Colon (tissue), 2 donors: ENCODE data around the gene UBAC2.
"Not testable (repeated sequence)": the region's sequence is repeated elsewhere in the genome, so short reads cannot be mapped to it uniquely, and the experiment has no call there.

ENCODE experiments used
- FAIRE-seq: peaks from 2 replicates; lab custom pipeline; 2012; peaks lifted over from hg19 to GRCh38; lab: Jason Lieb, UNC
- donor health status: control.
- donor health status: control.

UBAC2 gene

GRCh38 chr13:99380921-99381645 is 180.4 kb downstream of the UBAC2 start:
- FAIRE-seq: no peak

DNA sequence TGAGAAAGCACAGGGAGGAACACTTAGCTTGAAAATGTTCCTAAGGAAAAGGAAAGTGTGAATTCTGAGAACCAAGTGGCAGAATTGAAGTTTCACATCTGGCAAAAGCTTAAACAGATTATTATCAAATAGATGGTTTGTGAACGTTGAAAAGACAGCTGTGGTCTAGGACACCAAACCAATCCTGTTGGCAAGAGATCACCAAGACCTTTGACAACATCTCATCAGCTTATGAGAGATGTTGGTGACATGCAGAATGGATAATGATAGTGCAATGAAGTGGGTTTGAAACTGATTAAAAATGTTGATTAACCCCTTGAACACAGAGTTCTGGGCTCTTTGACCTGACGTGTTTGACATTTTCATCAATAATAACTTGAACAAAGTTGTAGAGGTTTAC is 181.1 kb downstream of the UBAC2 start:
- no peak for FAIRE-seq

- FAIRE-seq: no peak
These were observed 181.9 kb downstream of the UBAC2 start for GRCh38 chr13:99382428-99383133.

DNA sequence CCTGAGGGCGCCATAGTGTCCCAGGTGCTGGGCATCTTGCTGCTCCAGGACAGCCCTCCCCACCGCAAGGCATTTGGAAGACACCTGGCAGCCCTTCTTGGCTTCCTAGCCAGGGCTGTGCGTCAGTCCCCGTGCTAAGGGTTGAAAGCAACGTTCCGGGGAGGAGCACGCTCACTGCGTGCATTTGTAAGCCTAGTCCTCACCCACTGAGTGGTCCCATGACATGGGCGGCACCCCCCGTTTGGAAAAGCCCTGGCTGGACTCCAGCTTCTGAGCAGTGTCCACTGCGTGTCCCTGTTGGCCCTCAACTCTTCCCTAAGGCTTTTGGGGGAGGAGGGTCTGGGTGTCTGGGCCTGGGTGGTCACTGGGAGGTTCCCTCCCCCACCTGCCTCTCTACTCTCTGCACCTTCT is 182.9 kb downstream of the UBAC2 start:
- no peak for FAIRE-seq

GRCh38 chr13:99383946-99384345 is 183.3 kb downstream of the UBAC2 start:
- no peak for FAIRE-seq

DNA sequence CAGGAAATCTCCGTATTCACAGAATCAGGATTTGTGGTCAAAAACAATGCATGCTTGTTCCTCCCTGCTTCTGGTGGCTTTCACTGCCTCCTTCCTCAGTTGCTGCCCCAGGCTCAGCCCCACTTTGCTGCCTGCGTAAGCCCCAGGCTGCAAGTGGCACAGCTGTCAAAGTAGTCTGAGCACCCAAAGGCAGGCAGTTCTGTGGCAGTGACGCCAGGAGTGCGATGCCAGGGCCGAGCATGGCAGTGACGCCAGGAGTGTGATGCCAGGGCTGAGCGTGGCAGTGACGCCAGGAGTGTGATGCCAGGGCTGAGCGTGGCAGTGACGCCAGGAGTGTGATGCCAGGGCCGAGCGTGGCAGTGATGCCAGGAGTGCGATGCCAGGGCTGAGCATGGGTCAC is 183.8 kb downstream of the UBAC2 start:
- FAIRE-seq: no peak

DNA sequence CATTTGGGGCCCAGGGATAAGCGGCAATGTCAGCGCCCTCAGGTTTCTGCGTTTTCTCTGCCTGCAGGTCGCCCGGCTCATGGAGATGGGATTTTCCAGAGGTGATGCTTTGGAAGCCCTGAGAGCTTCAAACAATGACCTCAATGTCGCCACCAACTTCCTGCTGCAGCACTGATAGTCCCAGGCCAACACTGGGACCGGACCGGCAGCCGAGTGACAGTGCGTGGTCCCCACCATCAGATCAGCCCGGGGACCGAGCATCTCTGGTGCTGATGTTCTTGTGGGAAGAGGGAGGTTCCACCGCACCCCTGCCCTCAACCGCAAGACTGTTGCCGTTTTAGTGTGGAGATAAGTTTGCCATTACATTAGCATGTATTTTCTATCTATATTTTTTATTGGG is 184.5 kb downstream of the UBAC2 start:
- no peak for FAIRE-seq

DNA sequence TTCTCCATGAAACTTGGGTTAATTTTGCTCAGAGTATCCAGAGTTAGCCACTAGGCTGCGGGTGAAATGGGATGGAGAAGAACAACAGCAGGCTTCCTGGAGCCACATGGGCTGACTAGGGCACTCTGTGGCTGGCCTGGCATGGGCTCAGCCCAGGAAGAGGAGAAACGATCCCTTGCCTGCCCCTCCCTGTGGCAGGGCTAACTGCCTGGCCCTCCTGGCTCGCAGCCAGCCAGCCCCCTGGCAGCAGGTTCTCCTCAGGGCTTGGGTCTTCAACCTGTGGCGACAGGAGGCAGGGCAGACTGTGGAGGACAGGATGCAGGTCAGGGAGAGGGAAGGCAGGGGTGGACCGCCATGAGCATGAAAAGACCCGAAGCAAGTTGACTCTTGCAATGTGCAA is 185.3 kb downstream of the UBAC2 start:
- no peak for FAIRE-seq

DNA sequence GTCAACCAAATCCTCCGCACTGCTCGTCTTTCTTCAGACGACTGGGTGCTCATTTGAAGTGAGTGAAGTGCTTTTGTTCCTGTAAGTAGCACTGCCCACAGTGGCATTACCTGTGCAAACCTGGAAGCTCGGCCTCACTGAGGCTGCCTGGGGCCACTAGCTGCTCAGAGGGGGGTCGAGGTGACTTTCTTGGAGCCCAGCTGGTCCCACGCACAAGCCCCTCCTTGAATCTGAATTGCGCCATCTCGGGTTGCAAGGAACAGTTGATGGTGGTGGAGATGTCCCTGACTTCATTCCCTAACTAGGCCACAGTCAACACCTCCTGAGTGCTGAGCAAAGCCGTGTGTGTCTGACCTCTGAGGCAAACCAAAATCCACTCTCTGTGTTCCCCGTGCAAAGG is 185.8 kb downstream of the UBAC2 start:
- no peak for FAIRE-seq

DNA sequence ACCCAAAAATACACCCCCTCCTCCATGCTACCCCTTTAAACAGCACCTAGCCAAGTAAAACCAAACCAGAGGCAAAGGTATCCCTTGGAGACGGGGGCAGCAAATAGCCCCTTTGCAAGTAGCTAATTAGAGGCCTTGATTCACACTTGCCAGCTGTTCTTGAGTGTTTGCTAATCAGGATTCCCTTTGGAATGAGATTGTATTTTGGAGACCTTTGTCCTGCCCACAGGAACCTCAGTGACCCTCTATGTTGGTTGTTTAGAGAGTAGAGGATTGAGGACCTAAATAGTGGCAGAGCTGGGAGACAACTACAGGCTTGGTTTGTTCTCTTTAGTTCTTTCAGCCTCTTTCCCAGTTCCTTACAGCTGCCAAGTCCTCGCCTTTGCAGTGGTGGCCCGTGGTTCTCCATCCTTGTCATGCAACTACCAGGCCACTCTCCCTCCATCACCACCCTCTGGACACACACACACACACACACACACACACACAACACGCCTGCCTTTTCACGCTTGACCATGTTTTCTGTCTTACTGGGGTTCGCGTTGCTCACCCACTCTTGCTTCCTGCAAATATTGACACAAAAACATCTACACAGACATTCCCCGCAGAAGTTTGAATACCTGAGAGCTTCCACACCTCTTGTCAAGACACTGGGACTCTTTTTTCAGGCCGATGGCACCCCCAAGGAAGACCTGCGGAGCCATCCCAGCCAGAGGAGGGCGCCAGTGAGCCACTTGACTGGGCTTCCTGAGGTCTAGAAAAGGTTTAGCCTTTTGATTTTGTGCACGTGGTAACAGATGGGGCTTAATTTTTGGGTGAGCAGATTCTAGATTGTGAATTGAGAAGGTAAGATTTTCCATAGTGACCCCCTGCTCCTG is 186.5 kb downstream of the UBAC2 start:
- no peak for FAIRE-seq

DNA sequence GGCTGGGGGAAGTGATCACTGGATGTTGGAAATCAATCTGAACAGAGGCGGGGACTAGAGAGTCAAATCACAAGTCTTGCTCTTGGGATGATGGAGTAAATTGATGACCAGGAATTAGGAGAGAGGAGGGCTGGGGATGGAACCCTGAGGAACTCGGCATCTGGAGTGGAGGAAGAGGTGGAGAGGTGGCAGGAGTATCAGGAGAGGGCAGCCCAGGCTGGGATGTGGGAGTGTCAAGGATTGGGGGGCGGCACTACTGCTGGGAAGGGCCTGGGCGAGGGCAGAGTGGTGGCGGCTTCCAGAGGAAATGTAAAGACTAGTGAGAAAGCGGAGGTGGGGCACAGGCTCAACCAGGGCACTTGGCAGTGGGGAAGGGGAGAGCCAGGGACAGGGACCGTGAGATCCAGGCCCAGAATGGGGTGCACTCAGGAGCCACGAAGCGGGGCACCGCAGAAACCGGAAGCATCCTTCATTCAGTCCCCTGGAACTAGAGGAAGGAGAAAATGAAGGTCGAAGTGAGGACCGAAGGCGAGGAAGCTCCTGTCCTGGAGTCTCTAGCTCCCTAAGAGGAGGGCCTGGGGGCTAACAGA is 187.8 kb downstream of the UBAC2 start:
- FAIRE-seq: no peak

GRCh38 chr13:99389094-99389493 is 188.4 kb downstream of the UBAC2 start:
- FAIRE-seq: not testable (repeated sequence)

DNA sequence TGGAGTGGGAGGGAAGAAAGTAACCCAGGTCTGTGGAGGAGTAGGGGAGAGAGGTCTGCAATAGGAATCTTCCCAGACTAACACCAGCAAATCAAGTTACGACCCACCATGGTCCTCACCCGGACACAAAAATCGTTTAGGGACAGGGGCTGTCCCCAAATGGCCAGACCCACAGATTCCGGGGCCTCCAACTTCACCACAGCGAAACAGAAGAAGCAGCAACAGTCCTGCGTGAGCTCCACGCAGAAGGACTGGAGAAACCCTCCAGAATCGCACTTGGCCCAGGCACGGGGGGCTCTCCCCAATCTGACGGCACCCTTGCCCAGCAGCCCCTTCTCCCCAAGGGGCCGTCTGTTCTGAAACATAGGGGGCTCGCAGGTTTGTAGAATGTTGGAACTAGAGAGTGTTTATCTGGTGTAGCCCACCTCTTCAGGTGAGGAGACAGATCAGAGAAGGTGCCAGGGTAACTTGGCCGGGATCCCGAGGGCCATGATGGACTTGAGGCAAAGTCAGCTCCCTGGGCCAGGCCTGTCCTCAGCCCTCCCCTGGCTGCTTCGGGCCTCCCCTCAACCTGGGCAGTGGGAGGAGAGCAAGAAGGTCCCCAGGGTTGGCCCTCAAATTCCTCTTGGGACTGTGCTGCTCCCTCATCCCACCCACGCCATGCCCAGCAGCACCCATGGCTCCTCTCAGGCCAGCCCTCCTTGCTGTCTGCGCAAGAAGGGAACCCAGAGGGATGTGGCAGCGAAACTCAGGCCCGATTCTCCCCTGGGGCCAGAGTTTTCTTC is 189.1 kb downstream of the UBAC2 start:
- FAIRE-seq: no peak

- no peak for FAIRE-seq
These were observed 189.9 kb downstream of the UBAC2 start for GRCh38 chr13:99390601-99391000.

- FAIRE-seq: no peak
These were observed 191.3 kb downstream of the UBAC2 start for GRCh38 chr13:99391781-99392469.

DNA sequence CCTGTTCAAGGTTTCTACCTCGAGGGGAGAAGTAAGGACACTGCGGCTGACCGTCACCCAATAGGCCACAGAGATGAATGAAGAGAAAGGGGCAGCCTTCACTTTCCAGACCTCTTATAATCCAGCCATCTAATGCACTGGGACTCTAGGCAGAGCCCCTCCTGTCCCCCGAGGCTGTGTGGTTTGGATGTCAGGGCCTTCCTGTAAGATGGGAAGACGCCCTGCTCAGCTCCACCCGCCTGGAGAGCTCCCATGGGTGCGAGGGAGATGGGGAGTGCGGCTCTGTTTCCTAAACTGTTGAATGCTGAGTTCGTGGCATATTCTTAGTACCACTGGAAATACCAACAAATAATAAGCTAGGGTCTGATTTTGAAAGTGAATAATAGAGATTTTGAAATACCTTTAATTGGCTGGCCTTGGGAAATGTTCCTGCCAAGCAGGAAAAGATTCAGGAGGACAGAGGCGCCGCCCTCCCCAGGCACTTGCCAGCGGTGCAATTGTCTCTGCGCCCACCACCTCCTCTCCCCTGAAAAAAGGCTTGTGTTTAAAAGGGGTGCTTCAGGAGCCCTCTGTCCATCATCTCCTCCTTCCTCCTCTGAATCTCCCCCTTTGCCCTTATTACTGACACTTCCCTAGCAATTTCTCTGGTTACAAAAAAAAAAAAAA is 191.9 kb downstream of the UBAC2 start:
- no peak for FAIRE-seq

DNA sequence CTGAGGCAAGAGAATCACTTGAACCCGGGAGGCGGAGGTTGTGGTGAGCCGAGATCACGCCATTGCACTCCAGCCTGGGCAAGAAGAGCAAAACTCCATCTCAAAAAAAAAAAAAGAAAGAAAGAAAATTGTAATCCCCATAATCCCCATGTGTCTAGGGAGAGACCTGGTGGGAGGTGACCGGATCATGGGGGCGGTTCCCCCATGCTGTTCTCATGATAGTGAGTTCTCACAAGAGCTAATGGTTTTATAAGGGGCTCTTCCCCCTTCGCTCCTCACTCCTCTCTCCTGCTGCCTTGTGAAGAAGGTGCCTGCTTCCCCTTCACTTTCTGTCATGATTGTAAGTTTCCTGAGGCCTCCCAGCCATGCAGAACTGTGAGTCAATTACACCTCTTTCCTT is 192.7 kb downstream of the UBAC2 start:
- not testable (repeated sequence) for FAIRE-seq

DNA sequence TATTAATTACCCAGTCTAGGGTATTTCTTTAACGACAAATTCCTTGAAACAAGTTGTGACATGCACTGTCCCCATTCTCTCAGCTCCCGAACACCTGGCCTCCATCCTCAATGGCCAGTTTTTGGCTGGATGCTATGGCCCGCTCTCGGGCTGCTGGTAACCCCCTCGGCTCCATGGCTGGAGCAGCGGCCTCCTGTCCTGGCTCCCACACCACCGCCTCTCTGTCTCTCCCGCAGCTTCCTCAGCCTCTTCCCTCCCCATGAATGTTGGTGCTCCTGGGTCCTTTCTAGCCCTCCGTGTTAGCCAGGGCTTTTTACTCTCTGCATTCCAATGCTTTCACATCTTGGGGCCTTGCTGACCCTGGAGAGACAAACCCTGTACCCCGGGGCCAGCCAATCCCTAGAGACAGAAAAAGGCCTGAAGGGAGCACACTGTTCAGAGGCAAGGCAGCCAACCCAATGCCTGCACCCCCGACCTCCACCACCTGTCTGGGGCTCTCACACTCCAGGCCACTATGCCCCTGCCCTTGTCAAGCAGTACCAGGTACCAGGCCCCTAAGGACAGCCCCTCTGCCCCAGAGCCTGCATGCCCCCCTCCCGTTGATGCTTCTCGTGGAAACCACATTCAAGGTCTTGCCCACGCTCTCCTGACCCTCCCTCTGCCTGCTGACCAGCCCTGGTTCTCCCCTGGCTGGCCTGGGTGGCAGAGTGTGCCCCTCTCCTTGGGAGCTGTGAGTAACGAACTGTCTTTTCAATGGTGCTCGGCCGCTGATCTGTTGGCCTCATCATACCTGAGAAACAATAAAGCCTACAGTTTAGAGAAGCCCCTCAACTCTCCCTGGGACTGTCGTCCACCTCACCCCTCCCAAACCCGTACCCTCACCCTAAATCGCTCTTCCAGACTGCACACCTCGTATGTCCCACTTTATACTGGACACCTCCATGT is 193.4 kb downstream of the UBAC2 start:
- FAIRE-seq: no peak

DNA sequence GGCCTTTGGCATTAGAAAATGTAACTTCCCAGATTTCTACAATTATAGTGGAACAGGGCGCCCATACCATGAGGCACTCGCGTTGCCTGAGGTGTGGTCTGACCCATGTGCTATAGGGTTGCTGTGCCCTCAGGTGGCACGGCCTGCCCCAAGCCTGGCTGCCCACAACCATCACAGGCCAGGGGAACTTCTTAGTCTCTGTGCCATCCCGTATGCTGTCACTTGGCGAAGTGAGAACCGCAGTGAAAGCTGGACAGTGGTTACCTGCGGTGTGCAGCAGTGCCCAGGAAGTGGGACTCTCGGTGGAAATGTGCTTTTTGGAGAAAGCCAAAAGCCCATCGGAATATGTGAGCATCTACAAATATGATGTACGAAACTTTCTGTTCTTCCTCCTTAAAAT is 194.8 kb downstream of the UBAC2 start:
- FAIRE-seq: no peak
